HG03575 (cell line): ENCODE data around the gene PARD3.
"Not testable (repeated sequence)": the region's sequence is repeated elsewhere in the genome, so short reads cannot be mapped to it uniquely, and the experiment has no call there.

Source experiments
- ATAC-seq: cut with Tn5 transposase; IDR thresholded peaks from one replicate; pipeline ENCODE4 v1.9.1; 2021; ENCODE audit not compliant: unreplicated experiment, insufficient number of reproducible peaks, low FRiP score; ENCODE audit errors: extremely low read depth

PARD3 gene

GRCh38 chr10:34706992-34707391, 108.1 kb downstream of the PARD3 start:
- not testable (repeated sequence) for ATAC-seq

GRCh38 chr10:34706147-34706546, 108.9 kb downstream of the PARD3 start:
- ATAC-seq: no peak

GRCh38 chr10:34705563-34705962, 109.5 kb downstream of the PARD3 start:
- ATAC-seq: no peak

GRCh38 chr10:34704526-34705184, 110.4 kb downstream of the PARD3 start:
- no peak for ATAC-seq

- no peak for ATAC-seq
Measured at GRCh38 chr10:34702982-34703381, 112.1 kb downstream of the PARD3 start.

- ATAC-seq: no peak
Measured at GRCh38 chr10:34702093-34702937, 112.8 kb downstream of the PARD3 start.

- ATAC-seq: no peak
Measured at GRCh38 chr10:34701194-34701593, 113.9 kb downstream of the PARD3 start.

- ATAC-seq: not testable (repeated sequence)
Measured at GRCh38 chr10:34700752-34701151, 114.3 kb downstream of the PARD3 start.

- ATAC-seq: no peak
Measured at GRCh38 chr10:34699904-34700517, 115.1 kb downstream of the PARD3 start.

- ATAC-seq: no peak
Measured at GRCh38 chr10:34698979-34699378, 116.1 kb downstream of the PARD3 start.

GRCh38 chr10:34698248-34698831, 116.8 kb downstream of the PARD3 start:
- no peak for ATAC-seq

GRCh38 chr10:34697351-34698247, 117.5 kb downstream of the PARD3 start:
- ATAC-seq: no peak

GRCh38 chr10:34696423-34696822, 118.7 kb downstream of the PARD3 start:
- no peak for ATAC-seq

- ATAC-seq: no peak
Measured at GRCh38 chr10:34690383-34691049, 124.6 kb downstream of the PARD3 start.

- no peak for ATAC-seq
Measured at GRCh38 chr10:34689053-34689452, 126.0 kb downstream of the PARD3 start.

- no peak for ATAC-seq
Measured at GRCh38 chr10:34687434-34688210, 127.5 kb downstream of the PARD3 start.

- no peak for ATAC-seq
Measured at GRCh38 chr10:34682580-34682979, 132.5 kb downstream of the PARD3 start.
